Measurements from ENCODE around the gene EHD4.

DNA sequence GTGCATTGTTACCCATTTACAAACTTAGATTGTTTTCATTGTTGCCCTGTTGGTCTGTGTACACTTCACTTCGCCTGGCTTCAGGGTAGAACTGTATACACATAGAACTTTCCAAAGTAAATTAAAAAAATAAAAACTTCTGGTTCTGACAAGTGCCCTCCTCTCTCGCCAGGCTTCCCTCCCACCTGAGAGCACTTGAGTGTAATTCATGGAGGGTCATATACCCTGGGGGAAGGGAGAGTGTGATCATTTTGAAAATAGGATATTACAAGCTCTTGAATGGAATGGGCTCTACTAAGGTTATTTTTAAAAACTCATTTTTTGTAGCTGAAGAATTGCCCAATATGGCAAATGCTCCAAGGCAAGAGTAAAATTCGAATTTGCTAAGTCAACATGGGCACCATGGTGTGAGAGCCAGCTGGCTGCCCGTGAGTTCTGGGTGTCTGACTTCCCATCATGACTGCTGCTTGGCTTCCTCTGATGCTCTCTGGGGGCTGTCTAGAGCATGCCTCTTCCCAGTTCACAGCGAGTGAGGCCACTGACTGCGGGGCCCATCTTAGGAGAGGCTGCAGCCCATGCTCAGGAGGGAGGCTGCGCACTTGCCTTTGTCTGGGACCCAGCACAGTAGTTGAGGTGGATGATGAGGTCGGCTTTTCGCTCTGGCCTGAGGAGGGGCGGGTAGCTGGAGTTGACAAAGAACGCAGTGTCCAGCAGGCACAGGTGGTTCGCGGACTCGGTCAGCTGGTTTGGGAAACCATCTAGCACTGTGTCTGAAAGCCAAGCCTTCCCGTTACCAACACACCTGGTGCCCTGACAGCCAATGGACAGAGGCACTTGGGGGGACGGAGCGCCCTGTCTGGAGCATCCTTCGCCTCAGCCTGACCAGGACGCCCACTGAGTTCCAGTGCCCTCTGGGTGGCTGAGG is 13.1 kb upstream of the EHD4 start:
- TF ChIP-seq, protein P1, sequence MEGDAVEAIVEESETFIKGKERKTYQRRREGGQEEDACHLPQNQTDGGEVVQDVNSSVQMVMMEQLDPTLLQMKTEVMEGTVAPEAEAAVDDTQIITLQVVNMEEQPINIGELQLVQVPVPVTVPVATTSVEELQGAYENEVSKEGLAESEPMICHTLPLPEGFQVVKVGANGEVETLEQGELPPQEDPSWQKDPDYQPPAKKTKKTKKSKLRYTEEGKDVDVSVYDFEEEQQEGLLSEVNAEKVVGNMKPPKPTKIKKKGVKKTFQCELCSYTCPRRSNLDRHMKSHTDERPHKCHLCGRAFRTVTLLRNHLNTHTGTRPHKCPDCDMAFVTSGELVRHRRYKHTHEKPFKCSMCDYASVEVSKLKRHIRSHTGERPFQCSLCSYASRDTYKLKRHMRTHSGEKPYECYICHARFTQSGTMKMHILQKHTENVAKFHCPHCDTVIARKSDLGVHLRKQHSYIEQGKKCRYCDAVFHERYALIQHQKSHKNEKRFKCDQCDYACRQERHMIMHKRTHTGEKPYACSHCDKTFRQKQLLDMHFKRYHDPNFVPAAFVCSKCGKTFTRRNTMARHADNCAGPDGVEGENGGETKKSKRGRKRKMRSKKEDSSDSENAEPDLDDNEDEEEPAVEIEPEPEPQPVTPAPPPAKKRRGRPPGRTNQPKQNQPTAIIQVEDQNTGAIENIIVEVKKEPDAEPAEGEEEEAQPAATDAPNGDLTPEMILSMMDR (IDR thresholded peaks at IDR 0.05; ENCODE audit: borderline replicate concordance, extremely low read depth, low read length, poor library complexity, severe bottlenecking) = no peak
- TF ChIP-seq EZH2 (IDR thresholded peaks at IDR 0.05; ENCODE audit: borderline replicate concordance, low read depth, low read length, severe bottlenecking) = no peak

All from DND-41 (cell line).